Endothelial cell of umbilical vein (primary cell): ENCODE measurements around the gene KHDRBS1. TPM values are rescaled to one million over a fixed set of nuclear protein-coding genes. Genes with fewer than 3 reads are reported as not detected.
A peak's percentile ranks its signal among the peaks of the same experiment; 100 is the strongest.

ENCODE experiments used
- BruUV-seq: library from RNA; stranded (reverse); fragments of 400-500 nt; replicated peaks from 2 replicates; lab custom pipeline; 2021; lab: Mats Ljungman, UMichigan
- CTCF ChIA-PET: fragments of 300-600, 350-600 bp; sonication (Branson Sonifier 250); formaldehyde crosslinking; loops from one replicate; lab custom pipeline; 2021; ENCODE audit warnings: antibody characterized with exemption, inconsistent platforms; lab: Charles Lee
- POLR2A ChIA-PET: fragments of 300-600, 350-600 bp; sonication (Branson Sonifier 250); formaldehyde crosslinking; loops from one replicate; lab custom pipeline; 2021; ENCODE audit warnings: antibody characterized with exemption, inconsistent platforms; lab: Charles Lee
- DNase-seq: peaks from one replicate; pipeline ENCODE4 v3.0.0-alpha.2; 2011; ENCODE audit warnings: low read depth, low spot score
- FAIRE-seq: peaks from 2 replicates; lab custom pipeline; 2011; peaks lifted over from hg19 to GRCh38; lab: Jason Lieb, UNC
- H2AFZ ChIP-seq: 2 replicates; pipeline ENCODE4 v1.6.0; 2012; ENCODE audit warnings: low read depth, low read length, control low read depth, inconsistent platforms
- H3K27ac ChIP-seq: 2 replicates; pipeline ENCODE4 v1.5.1; 2011; ENCODE audit warnings: low read depth, mild to moderate bottlenecking, control low read depth, low read length, moderate library complexity; ENCODE audit not compliant: insufficient read depth
- H3K27me3 ChIP-seq, 2 experiments: 2 replicates each; pipeline versions ENCODE4 v1.6.0 to v1.6.1; 2011; ENCODE audit warnings: low read length in 2 of 2, mixed read lengths in 1 of 2; ENCODE audit not compliant: control insufficient read depth in 2 of 2, insufficient read depth in 2 of 2
- H3K36me3 ChIP-seq, 2 experiments: 2 replicates in 1 of 2; 3 replicates in 1 of 2; pipeline ENCODE4 v1.5.1; 2011; ENCODE audit warnings: low read length in 2 of 2, mild to moderate bottlenecking in 1 of 2, moderate library complexity in 1 of 2; ENCODE audit not compliant: control insufficient read depth in 2 of 2, insufficient read depth in 2 of 2; ENCODE audit errors: extremely low read depth in 1 of 2
- H3K4me1 ChIP-seq: 3 replicates; pipeline ENCODE4 v1.5.1; 2011; ENCODE audit warnings: mild to moderate bottlenecking, low read length; ENCODE audit not compliant: control insufficient read depth, insufficient read depth; ENCODE audit errors: extremely low read depth
- H3K4me2 ChIP-seq: 2 replicates; pipeline ENCODE4 v1.6.1; 2011; ENCODE audit warnings: low read length, control low read depth, mixed read lengths; ENCODE audit not compliant: insufficient read depth
- H3K4me3 ChIP-seq, 3 experiments: fragments of 200-600 bp in 1 of 3; sonication (generic), shearing (Covaris generic) in 1 of 3; replicated peaks in 1 of 3; 2 replicates each; pipeline ENCODE4 v1.5.1; 2011 to 2016; ENCODE audit warnings: control low read depth in 3 of 3, low read length in 3 of 3, mild to moderate bottlenecking in 2 of 3, inconsistent platforms in 1 of 3, low read depth in 1 of 3, moderate library complexity in 1 of 3; ENCODE audit not compliant: insufficient read depth in 1 of 3
- H3K79me2 ChIP-seq: 2 replicates; pipeline ENCODE4 v1.6.0; 2012; ENCODE audit warnings: low read length, inconsistent platforms; ENCODE audit not compliant: control insufficient read depth, insufficient read depth
- H3K9ac ChIP-seq: replicated peaks from 2 replicates; pipeline ENCODE3; 2011; ENCODE audit warnings: low read length, control low read depth; ENCODE audit not compliant: insufficient read depth; ENCODE audit errors: extremely low read depth
- H3K9me1 ChIP-seq: replicated peaks from 3 replicates; pipeline ENCODE4 v1.6.0; 2011; ENCODE audit warnings: mild to moderate bottlenecking, low read length; ENCODE audit not compliant: control insufficient read depth, insufficient read depth; ENCODE audit errors: extremely low read depth
- H3K9me3 ChIP-seq: replicated peaks from 2 replicates; pipeline ENCODE4 v1.5.1; 2012; ENCODE audit warnings: low read length, inconsistent platforms; ENCODE audit not compliant: control insufficient read depth, insufficient read depth
- H4K20me1 ChIP-seq: replicated peaks from 2 replicates; pipeline ENCODE3; 2011; ENCODE audit warnings: mild to moderate bottlenecking, low read length; ENCODE audit not compliant: control insufficient read depth, insufficient read depth; ENCODE audit errors: extremely low read depth
- CTCF ChIP-seq, 2 donors: IDR thresholded peaks; 1 replicate in 1 of 2; 2 replicates in 1 of 2; pipeline ENCODE4 v1.5.1; 2011; ENCODE audit warnings: low read length in 2 of 2, mild to moderate bottlenecking in 2 of 2, moderate library complexity in 2 of 2, control low read depth in 1 of 2, inconsistent platforms in 1 of 2, low read depth in 1 of 2; ENCODE audit not compliant: insufficient read depth in 1 of 2; ENCODE audit errors: extremely low read depth in 1 of 2
- EZH2 ChIP-seq: IDR thresholded peaks from 2 replicates; pipeline ENCODE4 v1.6.1; 2012; ENCODE audit warnings: borderline replicate concordance, low read depth, mild to moderate bottlenecking, moderate library complexity, low read length, inconsistent platforms; ENCODE audit not compliant: severe bottlenecking
- FOS ChIP-seq: IDR thresholded peaks from 2 replicates; pipeline ENCODE4 v1.6.1; 2011; ENCODE audit warnings: mild to moderate bottlenecking, low read length, moderate library complexity, borderline replicate concordance; ENCODE audit not compliant: insufficient read depth
- GATA2 ChIP-seq: IDR thresholded peaks from 2 replicates; pipeline ENCODE4 v1.7.0; 2011; ENCODE audit warnings: low read depth, mild to moderate bottlenecking, moderate library complexity, mixed read lengths, low read length; ENCODE audit not compliant: insufficient read length, insufficient read depth
- MAX ChIP-seq: IDR thresholded peaks from 2 replicates; pipeline ENCODE4 v1.6.1; 2011; ENCODE audit not compliant: insufficient read depth, insufficient read length
- MYC ChIP-seq: IDR thresholded peaks from one replicate; pipeline ENCODE4 v1.6.1; 2011; ENCODE audit warnings: mild to moderate bottlenecking, low read depth, low read length
- POLR2AphosphoS5 ChIP-seq: IDR thresholded peaks from 2 replicates; pipeline ENCODE4 v1.6.1; 2012; ENCODE audit warnings: low read depth, mild to moderate bottlenecking, control low read depth, low read length, moderate library complexity; ENCODE audit not compliant: insufficient read depth
- dilution Hi-C: fragments of 300-500 bp; cut with MboI; formaldehyde crosslinking; loops from one replicate; pipeline ENCODE4 v1.15.0; 2019; ENCODE audit warnings: low sequenced_read_pairs; ENCODE audit not compliant: extremely low pct_ligation_motif_present
- intact Hi-C: fragments of 100-400 bp; cut with micrococcal nuclease; formaldehyde crosslinking; loops from one replicate; pipeline ENCODE4 v1.10.0; 2022
- polyA plus RNA-seq, 4 experiments: library from polyadenylated mRNA; depleted of rRNA in 3 of 4; stranded (reverse) in 3 of 4; unstranded in 1 of 4; fragments of >200 nt; gene quantifications; 2 replicates each; pipeline versions ENCODE4 v1.2.1 to v1.2.3, GENCODE V29; 2011 to 2012; ENCODE audit warnings: missing spikeins in 1 of 4
- total RNA-seq: library from RNA; stranded (reverse); gene quantifications from 2 replicates; pipeline ENCODE4 v1.2.3, GENCODE V29; 2021

KHDRBS1 gene
- total and polyA plus RNA-seq, 2 donors (not counting 3 experiments of a cell fraction or from before 2014, with no cell fraction given), result 43.4 to 194 TPM

GRCh38 chr1:32032275-32032615 is 18.6 kb downstream of the KHDRBS1 start:
- ChIA-PET POLR2A (no interaction called here), CTCF (interaction anchor here (0.7 to 2.0 kb wide), 6 partner anchors 9 to 68 kb away, joined by 3 to 6 read pairs (median 4); no protein-coding TSS in a partner anchor)
- H4K20me1 ChIP-seq, result peaks cover 22% of the 10 kb centered on the region
- H3K9me1 ChIP-seq, result no peaks in the 10 kb centered on the region
- H3K4me1 ChIP-seq, result peaks cover 16% of the 10 kb centered on the region
- no peak for DNase-seq
- H2AFZ ChIP-seq, result no peak overlapping the region
- no peak overlapping the region for H3K4me2 ChIP-seq
- TF ChIP-seq CTCF (IDR thresholded peaks at IDR 0.05; ENCODE audit: extremely low read depth in 1 of 2, insufficient read depth in 1 of 2, low read depth in 1 of 2, low read length in 2 of 2), result no peak
- TF ChIP-seq MYC, result no peak
- no peak for TF ChIP-seq MAX
- no peak for TF ChIP-seq EZH2
- no peak for TF ChIP-seq GATA2
- no peak for TF ChIP-seq POLR2AphosphoS5
- no peak for TF ChIP-seq FOS
- H3K79me2 ChIP-seq, result peaks cover 94% of the 10 kb centered on the region
- H3K9me3 ChIP-seq, result no peaks in the 10 kb centered on the region
- no peak overlapping the region for H3K9ac ChIP-seq
- intact Hi-C loops, result no loop called here
- dilution Hi-C loops, result no loop called here
- H3K27me3 ChIP-seq, result no peaks in the 10 kb centered on the region
- BruUV-seq, result no TSS peak
- H3K36me3 ChIP-seq, result peaks cover 21 to 25% of the 10 kb centered on the region in 2 experiments
- H3K27ac ChIP-seq, result peak overlapping the region; percentile 31
- FAIRE-seq, result no peak
- H3K4me3 ChIP-seq, result no peak overlapping the region
